ENCODE data around the gene SLC9A8.
A peak's percentile ranks its signal among the peaks of the same experiment; 100 is the strongest.

Gene SLC9A8

DNA sequence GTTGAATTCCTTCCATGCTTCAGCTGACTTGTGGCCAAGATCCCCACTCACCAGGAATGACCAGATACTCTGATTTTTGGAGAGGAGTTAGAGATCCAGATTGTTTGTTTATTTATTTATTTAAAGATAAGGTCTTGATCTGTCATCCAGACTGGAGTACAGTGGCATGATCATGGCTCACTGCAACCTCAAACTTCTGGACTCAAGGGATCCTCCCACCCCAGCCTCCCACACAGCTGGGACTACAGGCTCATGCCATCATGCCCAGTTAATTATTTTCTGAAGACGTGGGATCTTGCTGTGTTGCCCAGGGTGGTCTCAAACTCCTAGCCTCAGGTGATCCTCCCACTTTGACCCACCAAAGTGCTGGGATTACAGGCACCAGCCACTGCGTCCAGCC, 106.8 kb downstream of the SLC9A8 start:
- no peak overlapping the region for H3K4me3 ChIP-seq (ENCODE audit: low read depth in 1 of 2, low read length in 2 of 2)
- no peaks in the 10 kb centered on the region for H3K9me3 ChIP-seq (ENCODE audit: low read length)
- no peak overlapping the region for H3K9ac ChIP-seq (ENCODE audit: low read length)

GRCh38 chr20:49924247-49924646, 111.6 kb downstream of the SLC9A8 start:
- H3K27me3 ChIP-seq (ENCODE audit: control insufficient read depth in 1 of 2, insufficient read depth in 2 of 2, low read length in 2 of 2), result no peaks in the 10 kb centered on the region
- no peak overlapping the region for H3K4me3 ChIP-seq (ENCODE audit: low read depth in 1 of 2, low read length in 2 of 2)
- H3K27ac ChIP-seq (ENCODE audit: low read depth, low read length), result no peak overlapping the region
- no peak overlapping the region for H3K9ac ChIP-seq (ENCODE audit: low read length)
- no peaks in the 10 kb centered on the region for H3K9me3 ChIP-seq (ENCODE audit: low read length)
- H3K36me3 ChIP-seq (ENCODE audit: insufficient read depth, low read length), result no peaks in the 10 kb centered on the region
- peaks cover 10% of the 10 kb centered on the region for H3K4me1 ChIP-seq (ENCODE audit: insufficient read depth, low read length)

More for the DNA sequence above, 106.8 kb downstream of the SLC9A8 start:
- Histone ChIP-seq H3K4me1 (ENCODE audit: insufficient read depth, low read length) (peaks cover 7% of the 10 kb centered on the region), H3K36me3 (ENCODE audit: insufficient read depth, low read length) (no peaks in the 10 kb centered on the region), H3K27ac (ENCODE audit: low read depth, low read length) (no peak overlapping the region), H3K27me3 (ENCODE audit: control insufficient read depth in 1 of 2, insufficient read depth in 2 of 2, low read length in 2 of 2) (no peaks in the 10 kb centered on the region)

DNA sequence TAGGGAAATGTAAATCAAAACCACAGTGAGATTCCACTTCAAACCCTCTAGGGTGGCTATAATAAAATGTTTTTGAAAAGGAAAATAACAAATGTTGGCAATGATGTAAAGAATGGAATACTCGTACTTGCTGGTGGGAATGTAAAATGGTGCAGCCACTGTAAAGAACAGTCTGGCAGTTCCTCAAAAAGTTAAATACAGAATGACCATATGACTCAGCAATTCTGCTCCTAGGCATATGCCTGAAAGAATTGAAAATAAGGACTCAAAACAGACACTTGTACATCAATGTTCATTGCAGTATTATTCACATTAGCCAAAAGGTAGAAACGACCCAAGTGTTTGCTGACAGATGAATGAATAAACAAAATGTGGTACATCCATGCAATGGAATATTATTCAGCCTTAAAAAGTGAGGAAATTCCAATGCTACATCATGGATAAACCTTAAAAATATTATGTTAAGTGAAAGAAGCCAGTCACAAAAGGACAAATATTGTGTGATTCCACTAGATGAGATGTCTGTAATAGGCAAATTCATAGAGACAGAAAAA, 113.3 kb downstream of the SLC9A8 start:
- H3K4me1 ChIP-seq (ENCODE audit: insufficient read depth, low read length), result peaks cover 10% of the 10 kb centered on the region
- H3K4me3 ChIP-seq (ENCODE audit: low read depth in 1 of 2, low read length in 2 of 2), result no peak overlapping the region
- H3K27me3 ChIP-seq (ENCODE audit: control insufficient read depth in 1 of 2, insufficient read depth in 2 of 2, low read length in 2 of 2), result no peaks in the 10 kb centered on the region
- H3K27ac ChIP-seq (ENCODE audit: low read depth, low read length), result no peak overlapping the region
- no peaks in the 10 kb centered on the region for H3K9me3 ChIP-seq (ENCODE audit: low read length)
- H3K36me3 ChIP-seq (ENCODE audit: insufficient read depth, low read length), result no peaks in the 10 kb centered on the region
- no peak overlapping the region for H3K9ac ChIP-seq (ENCODE audit: low read length)

- Histone ChIP-seq H3K9me3 (ENCODE audit: low read length) (no peaks in the 10 kb centered on the region), H3K36me3 (ENCODE audit: insufficient read depth, low read length) (no peaks in the 10 kb centered on the region), H3K4me3 (ENCODE audit: low read depth in 1 of 2, low read length in 2 of 2) (no peak overlapping the region), H3K27ac (ENCODE audit: low read depth, low read length) (no peak overlapping the region), H3K9ac (ENCODE audit: low read length) (no peak overlapping the region), H3K27me3 (ENCODE audit: control insufficient read depth in 1 of 2, insufficient read depth in 2 of 2, low read length in 2 of 2) (no peaks in the 10 kb centered on the region), H3K4me1 (ENCODE audit: insufficient read depth, low read length) (peaks cover 10% of the 10 kb centered on the region)
These were observed 115.9 kb downstream of the SLC9A8 start for GRCh38 chr20:49928411-49929141.

- H3K36me3 ChIP-seq (ENCODE audit: insufficient read depth, low read length), result no peaks in the 10 kb centered on the region
- no peaks in the 10 kb centered on the region for H3K9me3 ChIP-seq (ENCODE audit: low read length)
- peaks cover 10% of the 10 kb centered on the region for H3K4me1 ChIP-seq (ENCODE audit: insufficient read depth, low read length)
- no peaks in the 10 kb centered on the region for H3K27me3 ChIP-seq (ENCODE audit: control insufficient read depth in 1 of 2, insufficient read depth in 2 of 2, low read length in 2 of 2)
- no peak overlapping the region for H3K9ac ChIP-seq (ENCODE audit: low read length)
- no peak overlapping the region for H3K4me3 ChIP-seq (ENCODE audit: low read depth in 1 of 2, low read length in 2 of 2)
- H3K27ac ChIP-seq (ENCODE audit: low read depth, low read length), result no peak overlapping the region
These were observed 116.5 kb downstream of the SLC9A8 start for GRCh38 chr20:49929142-49929494.

DNA sequence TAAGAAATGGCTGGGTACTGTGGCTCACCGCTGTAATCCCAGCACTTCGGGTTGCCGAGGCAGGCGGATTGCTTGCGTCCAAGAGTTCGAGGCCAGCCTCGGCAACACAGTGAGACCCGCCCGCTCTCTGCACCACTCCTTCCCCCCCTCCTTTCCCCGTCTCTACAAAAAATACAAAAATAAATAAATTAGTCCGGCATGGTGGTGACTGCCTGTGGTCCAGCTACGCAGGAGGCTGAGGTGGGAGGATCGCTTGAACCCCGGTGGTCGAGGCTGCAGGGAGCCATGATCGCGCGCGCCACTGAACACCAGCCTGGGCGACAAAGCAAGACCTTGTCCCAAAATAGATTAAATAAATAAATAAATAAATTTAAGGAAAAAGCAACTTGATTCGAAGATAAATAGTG, 123.1 kb downstream of the SLC9A8 start:
- H3K4me3 ChIP-seq (ENCODE audit: low read depth in 1 of 2, low read length in 2 of 2), result peak overlapping the region; percentile 47
- H3K27me3 ChIP-seq (ENCODE audit: control insufficient read depth in 1 of 2, insufficient read depth in 2 of 2, low read length in 2 of 2), result no peaks in the 10 kb centered on the region
- H3K4me1 ChIP-seq (ENCODE audit: insufficient read depth, low read length), result peaks cover 25% of the 10 kb centered on the region
- H3K9ac ChIP-seq (ENCODE audit: low read length), result no peak overlapping the region
- H3K27ac ChIP-seq (ENCODE audit: low read depth, low read length), result no peak overlapping the region
- H3K36me3 ChIP-seq (ENCODE audit: insufficient read depth, low read length), result no peaks in the 10 kb centered on the region
- H3K9me3 ChIP-seq (ENCODE audit: low read length), result no peaks in the 10 kb centered on the region

DNA sequence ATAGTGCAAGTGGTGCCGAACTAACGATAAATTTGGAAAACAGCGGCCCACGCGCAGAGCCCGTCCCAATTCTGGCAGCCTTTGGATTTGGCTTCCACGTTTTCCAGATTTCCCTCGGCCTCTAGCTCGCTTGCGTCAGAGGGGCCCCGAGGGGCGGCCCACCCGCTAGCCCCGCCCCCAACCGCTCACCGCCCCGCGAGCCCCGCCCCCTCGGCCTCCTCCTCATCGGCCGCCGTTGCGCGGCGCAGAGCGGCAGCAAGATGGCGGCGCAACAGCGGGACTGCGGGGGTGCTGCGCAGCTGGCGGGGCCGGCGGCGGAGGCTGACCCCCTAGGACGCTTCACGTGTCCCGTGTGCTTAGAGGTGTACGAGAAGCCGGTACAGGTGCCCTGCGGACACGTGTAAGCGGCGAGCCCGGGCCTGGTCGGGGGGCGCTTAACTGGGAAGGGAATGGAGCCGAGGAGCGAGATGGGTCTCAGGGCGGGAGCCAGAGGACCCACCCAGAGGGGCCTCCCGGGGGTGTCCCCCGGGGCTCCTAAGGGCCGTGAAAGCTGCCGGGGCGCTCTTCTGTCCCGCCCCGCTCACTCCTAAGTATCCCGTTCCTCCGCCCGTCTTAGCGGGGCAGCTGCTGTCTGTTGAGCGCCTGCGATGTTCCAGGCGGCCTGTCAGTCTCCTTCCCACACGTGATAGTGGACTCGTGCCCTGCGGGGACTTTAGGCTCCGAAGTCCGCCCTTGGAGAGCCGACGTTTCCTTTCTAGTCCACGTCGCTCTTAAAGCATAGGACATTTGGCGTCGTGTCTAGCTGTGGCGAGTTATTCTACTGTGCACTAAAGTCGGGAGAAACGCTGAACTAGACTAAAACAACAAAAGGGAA, 123.8 kb downstream of the SLC9A8 start, which contains the start of gene RNF114:
Gene RNF114, plus strand, starts transcription at position 245 of the 874 bp plus-strand sequence. Its CDS starts 16 bp downstream, at position 261.
- Histone ChIP-seq H3K4me1 (ENCODE audit: insufficient read depth, low read length) (peaks cover 25% of the 10 kb centered on the region), H3K9me3 (ENCODE audit: low read length) (no peaks in the 10 kb centered on the region), H3K27ac (ENCODE audit: low read depth, low read length) (peak within 1 kb of the TSS; percentile 75), H3K9ac (ENCODE audit: low read length) (peak within 1 kb of the TSS; percentile 86), H3K27me3 (ENCODE audit: control insufficient read depth in 1 of 2, insufficient read depth in 2 of 2, low read length in 2 of 2) (no peaks in the 10 kb centered on the region), H3K4me3 (ENCODE audit: low read depth in 1 of 2, low read length in 2 of 2) (peak within 1 kb of the TSS; percentile 87 to 92), H3K36me3 (ENCODE audit: insufficient read depth, low read length) (no peaks in the 10 kb centered on the region)

- H3K9me3 ChIP-seq (ENCODE audit: low read length), result no peaks in the 10 kb centered on the region
- H3K4me1 ChIP-seq (ENCODE audit: insufficient read depth, low read length), result peaks cover 25% of the 10 kb centered on the region
These were observed 124.7 kb downstream of the SLC9A8 start for GRCh38 chr20:49937027-49937929.

DNA sequence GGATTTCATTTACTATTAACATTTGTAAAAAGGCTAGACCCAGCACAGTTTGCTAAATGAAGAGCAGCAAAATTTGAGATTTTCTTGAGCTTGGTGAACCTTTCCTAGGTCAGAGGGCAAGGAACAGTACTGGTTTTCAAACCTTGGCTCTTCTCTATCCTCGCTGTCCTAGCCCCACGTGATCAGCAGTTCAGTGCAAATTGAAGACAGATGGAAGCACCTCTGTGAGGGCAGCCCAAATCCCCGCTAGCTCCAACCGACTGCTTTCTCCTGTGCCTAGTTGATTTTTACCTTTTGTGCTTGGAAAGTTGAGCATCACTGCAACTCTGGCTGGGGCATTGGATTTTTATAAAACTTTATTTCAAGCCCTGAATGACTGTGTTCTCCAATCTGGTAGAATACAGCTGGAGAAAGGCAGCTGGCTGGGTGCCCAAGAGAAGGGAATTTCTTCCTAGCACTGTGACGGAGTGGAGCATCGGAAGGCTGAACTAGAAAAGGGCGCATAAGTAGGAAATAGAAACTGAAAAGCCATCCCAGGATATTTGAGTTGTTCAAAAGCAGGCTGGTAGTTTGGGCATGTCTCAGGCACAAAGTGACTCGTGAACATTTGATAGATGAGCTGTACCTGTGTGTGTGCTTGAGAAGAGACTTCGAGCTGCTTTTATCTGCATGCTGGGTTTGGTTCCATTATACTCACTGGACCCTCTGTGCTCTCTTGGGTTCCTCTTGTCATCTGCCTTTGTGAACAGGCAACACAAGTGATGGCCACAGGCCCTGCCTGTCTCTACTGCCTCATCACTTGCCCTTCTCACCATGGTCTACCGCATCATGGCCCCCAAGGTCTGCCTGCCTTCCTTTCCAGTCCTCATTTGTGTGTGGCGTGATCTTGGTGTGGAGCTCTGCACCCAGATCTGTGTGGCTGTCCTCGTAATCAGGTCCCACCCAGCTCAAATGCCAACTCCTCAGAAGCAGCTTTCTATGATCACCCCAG, 125.8 kb downstream of the SLC9A8 start:
- Histone ChIP-seq H3K27me3 (ENCODE audit: control insufficient read depth in 1 of 2, insufficient read depth in 2 of 2, low read length in 2 of 2) (no peaks in the 10 kb centered on the region), H3K9me3 (ENCODE audit: low read length) (no peaks in the 10 kb centered on the region), H3K4me3 (ENCODE audit: low read depth in 1 of 2, low read length in 2 of 2) (peak overlapping the region in 1 of 2 donors; percentile 87), H3K4me1 (ENCODE audit: insufficient read depth, low read length) (peaks cover 25% of the 10 kb centered on the region), H3K27ac (ENCODE audit: low read depth, low read length) (peak overlapping the region; percentile 39), H3K9ac (ENCODE audit: low read length) (no peak overlapping the region), H3K36me3 (ENCODE audit: insufficient read depth, low read length) (peaks cover 15% of the 10 kb centered on the region)

More at GRCh38 chr20:49937027-49937929, 124.7 kb downstream of the SLC9A8 start:
- H3K9ac ChIP-seq (ENCODE audit: low read length), result peak overlapping the region; percentile 86
- peaks cover 4% of the 10 kb centered on the region for H3K36me3 ChIP-seq (ENCODE audit: insufficient read depth, low read length)
- no peaks in the 10 kb centered on the region for H3K27me3 ChIP-seq (ENCODE audit: control insufficient read depth in 1 of 2, insufficient read depth in 2 of 2, low read length in 2 of 2)
- H3K4me3 ChIP-seq (ENCODE audit: low read depth in 1 of 2, low read length in 2 of 2), result peak overlapping the region; percentile 87 to 92
- peak overlapping the region; percentile 75 for H3K27ac ChIP-seq (ENCODE audit: low read depth, low read length)

GRCh38 chr20:49941456-49941855, 128.8 kb downstream of the SLC9A8 start:
- Histone ChIP-seq H3K27me3 (ENCODE audit: control insufficient read depth in 1 of 2, insufficient read depth in 2 of 2, low read length in 2 of 2) (no peaks in the 10 kb centered on the region), H3K9me3 (ENCODE audit: low read length) (no peaks in the 10 kb centered on the region), H3K27ac (ENCODE audit: low read depth, low read length) (no peak overlapping the region), H3K9ac (ENCODE audit: low read length) (no peak overlapping the region), H3K4me1 (ENCODE audit: insufficient read depth, low read length) (peaks cover 25% of the 10 kb centered on the region), H3K36me3 (ENCODE audit: insufficient read depth, low read length) (peaks cover 30% of the 10 kb centered on the region), H3K4me3 (ENCODE audit: low read depth in 1 of 2, low read length in 2 of 2) (no peak overlapping the region)
